HUES64 (cell line): ENCODE results near the gene KLK5.

Experiments
- H3K27ac ChIP-seq: 2 replicates; pipeline ENCODE4 v1.7.0; 2013; ENCODE audit warnings: low read depth, low read length, inconsistent platforms
- H3K27me3 ChIP-seq: 2 replicates; pipeline ENCODE4 v1.6.1; 2013; ENCODE audit warnings: mild to moderate bottlenecking, low read length; ENCODE audit not compliant: insufficient read depth
- H3K36me3 ChIP-seq: 2 replicates; pipeline ENCODE4 v1.6.1; 2013; ENCODE audit warnings: mild to moderate bottlenecking, low read length; ENCODE audit not compliant: insufficient read depth
- H3K4me1 ChIP-seq: 2 replicates; pipeline ENCODE4 v1.6.1; 2013; ENCODE audit warnings: mild to moderate bottlenecking, low read length, moderate library complexity; ENCODE audit not compliant: insufficient read depth
- H3K4me3 ChIP-seq: 2 replicates; pipeline ENCODE4 v1.5.1; 2013; ENCODE audit warnings: mild to moderate bottlenecking, low read length, moderate library complexity
- H3K9ac ChIP-seq: 2 replicates; pipeline ENCODE4 v1.6.1; 2013; ENCODE audit warnings: mild to moderate bottlenecking, low read depth, low read length
- H3K9me3 ChIP-seq: 2 replicates; pipeline ENCODE4 v1.6.1; 2013; ENCODE audit warnings: low read depth, low read length; ENCODE audit not compliant: insufficient read depth
- WGBS: fragments of 150-250, 120-280 bp; methylation state at CpG from one replicate; pipeline ENCODE4 v1.1.7; 2013; ENCODE audit warnings: missing lambda C conversion rate; 5-methylcytosine and 5-hydroxymethylcytosine counted together

KLK5 gene

GRCh38 chr19:50943074-50943828 lies 9.6 kb downstream of the KLK5 start:
- no peak overlapping the region for H3K9ac ChIP-seq
- no peak overlapping the region for H3K27ac ChIP-seq
- 0 out of 2 replicates have a peak, but pooled peaks cover 3% of the 10 kb centered on the region for H3K9me3 ChIP-seq
- H3K27me3 ChIP-seq, result no peaks in the 10 kb centered on the region; the same call in 1 of the 2 replicates
- WGBS, result 84% methylated on average over 9 of the region's 10 CpGs
- no peaks in the 10 kb centered on the region for H3K4me1 ChIP-seq
- H3K4me3 ChIP-seq, result no peak overlapping the region
- no peaks in the 10 kb centered on the region for H3K36me3 ChIP-seq

- Histone ChIP-seq H3K9ac (no peak overlapping the region), H3K9me3 (0 out of 2 replicates have a peak, but pooled peaks cover 3% of the 10 kb centered on the region), H3K36me3 (no peaks in the 10 kb centered on the region), H3K27ac (no peak overlapping the region), H3K4me1 (no peaks in the 10 kb centered on the region), H3K27me3 (no peaks in the 10 kb centered on the region), H3K4me3 (no peak overlapping the region)
- 40% methylated on average over 1 of the region's 2 CpGs for WGBS
Measured at GRCh38 chr19:50939596-50939995, 13.2 kb downstream of the KLK5 start.

GRCh38 chr19:50933640-50934039 lies 19.2 kb downstream of the KLK5 start:
- WGBS, result 90% methylated on average over 8 of the region's 8 CpGs
- Histone ChIP-seq H3K9ac (no peak overlapping the region), H3K27me3 (peaks cover 6% of the 10 kb centered on the region; the same call in 1 of the 2 replicates), H3K27ac (no peak overlapping the region), H3K9me3 (no peaks in the 10 kb centered on the region), H3K4me1 (no peaks in the 10 kb centered on the region), H3K4me3 (no peak overlapping the region), H3K36me3 (no peaks in the 10 kb centered on the region)

GRCh38 chr19:50932690-50933083 lies 20.2 kb downstream of the KLK5 start:
- 85% methylated on average over 4 of the region's 4 CpGs for WGBS
- Histone ChIP-seq H3K27ac (no peak overlapping the region), H3K27me3 (peaks cover 6% of the 10 kb centered on the region; the same call in 1 of the 2 replicates)

GRCh38 chr19:50932018-50932689 lies 20.7 kb downstream of the KLK5 start:
- 92% methylated on average over 11 of the region's 11 CpGs for WGBS
- Histone ChIP-seq H3K27me3 (peaks cover 6% of the 10 kb centered on the region; the same call in 1 of the 2 replicates), H3K27ac (no peak overlapping the region)

More at GRCh38 chr19:50932690-50933083, 20.2 kb downstream of the KLK5 start:
- no peak overlapping the region for H3K4me3 ChIP-seq
- no peaks in the 10 kb centered on the region for H3K36me3 ChIP-seq
- H3K9ac ChIP-seq, result no peak overlapping the region
- no peaks in the 10 kb centered on the region for H3K4me1 ChIP-seq
- H3K9me3 ChIP-seq, result no peaks in the 10 kb centered on the region

GRCh38 chr19:50931023-50931422 lies 21.8 kb downstream of the KLK5 start:
- Histone ChIP-seq H3K4me1 (no peaks in the 10 kb centered on the region), H3K4me3 (no peak overlapping the region), H3K9me3 (no peaks in the 10 kb centered on the region), H3K36me3 (no peaks in the 10 kb centered on the region), H3K9ac (no peak overlapping the region), H3K27me3 (peaks cover 6% of the 10 kb centered on the region; the same call in 1 of the 2 replicates), H3K27ac (no peak overlapping the region)

More at GRCh38 chr19:50932018-50932689, 20.7 kb downstream of the KLK5 start:
- Histone ChIP-seq H3K4me1 (no peaks in the 10 kb centered on the region), H3K9ac (no peak overlapping the region), H3K9me3 (no peaks in the 10 kb centered on the region), H3K4me3 (no peak overlapping the region), H3K36me3 (no peaks in the 10 kb centered on the region)

GRCh38 chr19:50928831-50929230 lies 24.0 kb downstream of the KLK5 start:
- Histone ChIP-seq H3K27ac (no peak overlapping the region), H3K36me3 (no peaks in the 10 kb centered on the region), H3K9me3 (no peaks in the 10 kb centered on the region), H3K4me3 (no peak overlapping the region), H3K4me1 (no peaks in the 10 kb centered on the region), H3K9ac (no peak overlapping the region), H3K27me3 (peaks cover 6% of the 10 kb centered on the region; the same call in 1 of the 2 replicates)
- WGBS, result 84% methylated on average over 5 of the region's 5 CpGs

- Histone ChIP-seq H3K9me3 (no peaks in the 10 kb centered on the region), H3K27ac (no peak overlapping the region), H3K4me3 (no peak overlapping the region), H3K4me1 (0 out of 2 replicates have a peak, but pooled peaks cover 4% of the 10 kb centered on the region), H3K36me3 (no peaks in the 10 kb centered on the region), H3K9ac (no peak overlapping the region), H3K27me3 (peaks cover 16% of the 10 kb centered on the region; the same call in 1 of the 2 replicates)
- WGBS, result 97% methylated on average over 9 of the region's 11 CpGs
Measured at GRCh38 chr19:50926144-50926543, 26.7 kb downstream of the KLK5 start.

- no peaks in the 10 kb centered on the region for H3K36me3 ChIP-seq
- WGBS, result 93% methylated on average over 2 of the region's 2 CpGs
- H3K27ac ChIP-seq, result no peak overlapping the region
- peaks cover 17% of the 10 kb centered on the region; the same call in 1 of the 2 replicates for H3K27me3 ChIP-seq
- no peak overlapping the region for H3K9ac ChIP-seq
- H3K9me3 ChIP-seq, result no peaks in the 10 kb centered on the region
- H3K4me1 ChIP-seq, result 0 out of 2 replicates have a peak, but pooled peaks cover 4% of the 10 kb centered on the region
- H3K4me3 ChIP-seq, result no peak overlapping the region
Measured at GRCh38 chr19:50925734-50926133, 27.1 kb downstream of the KLK5 start.

GRCh38 chr19:50924586-50924985 lies 28.3 kb downstream of the KLK5 start:
- Histone ChIP-seq H3K4me3 (no peak overlapping the region), H3K9ac (no peak overlapping the region), H3K4me1 (0 out of 2 replicates have a peak, but pooled peaks cover 4% of the 10 kb centered on the region), H3K27ac (no peak overlapping the region), H3K9me3 (no peaks in the 10 kb centered on the region), H3K36me3 (no peaks in the 10 kb centered on the region), H3K27me3 (peaks cover 21% of the 10 kb centered on the region)
- WGBS, result 82% methylated on average over 6 of the region's 6 CpGs

GRCh38 chr19:50922317-50922853 lies 30.5 kb downstream of the KLK5 start:
- 0 out of 2 replicates have a peak, but pooled peaks cover 4% of the 10 kb centered on the region for H3K4me1 ChIP-seq
- H3K9ac ChIP-seq, result no peak overlapping the region
- WGBS, result 40% methylated on average over 21 of the region's 21 CpGs
- H3K27me3 ChIP-seq, result peaks cover 28% of the 10 kb centered on the region
- H3K36me3 ChIP-seq, result no peaks in the 10 kb centered on the region
- H3K9me3 ChIP-seq, result no peaks in the 10 kb centered on the region
- H3K27ac ChIP-seq, result no peak overlapping the region
- H3K4me3 ChIP-seq, result no peak overlapping the region
